K562 (cell line): ENCODE measurements around the gene B4GALNT3.

Source experiments
- CTCF ChIP-seq, 3 experiments: IDR thresholded peaks in 2 of 3; conservative IDR thresholded peaks in 1 of 3; 2 replicates each; pipeline ENCODE4 v1.5.1; 2011 to 2012; ENCODE audit warnings: low read length in 3 of 3, mild to moderate bottlenecking in 3 of 3, control low read depth in 2 of 3, improper control_type of control experiment in 1 of 3, inconsistent platforms in 1 of 3, low read depth in 1 of 3, mixed read lengths in 1 of 3, moderate library complexity in 1 of 3; ENCODE audit not compliant: insufficient read depth in 2 of 3
- ELK3 ChIP-seq: fragments of 450-650 bp; formaldehyde crosslinking; IDR thresholded peaks from 2 replicates; pipeline ENCODE4 v1.4.0; 2020; ENCODE audit warnings: mild to moderate bottlenecking
- IFI16 ChIP-seq: fragments of 250-450 bp; sonication (Bioruptor Pico); IDR thresholded peaks from 2 replicates; pipeline ENCODE4 v2.1.2; 2022; ENCODE audit warnings: mild to moderate bottlenecking, inconsistent platforms
- KDM5B ChIP-seq: fragments of 200-600 bp; sonication (generic); IDR thresholded peaks from 2 replicates; pipeline ENCODE4 v1.6.1; 2012; ENCODE audit warnings: low read depth, mild to moderate bottlenecking, moderate library complexity, low read length, control low read depth, inconsistent platforms; ENCODE audit not compliant: insufficient replicate concordance
- POLR2A ChIP-seq: fragments of 450-650 bp; conservative IDR thresholded peaks from 2 replicates; pipeline ENCODE4 v1.6.1; 2016
- RHOXF2B ChIP-seq: fragments of 250-450 bp; sonication (Bioruptor Pico); conservative IDR thresholded peaks from 2 replicates; pipeline ENCODE4 v1.5.1; 2021
- RNF2 ChIP-seq: sonication (generic); IDR thresholded peaks from 2 replicates; pipeline ENCODE4 v1.6.1; 2016
- SP2 ChIP-seq: IDR thresholded peaks from 2 replicates; pipeline ENCODE4 v1.6.1; 2011; ENCODE audit warnings: mild to moderate bottlenecking, low read depth, low read length, moderate library complexity; ENCODE audit not compliant: poor library complexity, severe bottlenecking; ENCODE audit errors: extremely low read depth
- TSC22D4 ChIP-seq: fragments of 450-650 bp; IDR thresholded peaks from 2 replicates; pipeline ENCODE4 v1.6.1; 2016; ENCODE audit warnings: missing genetic modification characterization, missing biosample characterization, control low read depth
- XRCC5 ChIP-seq: fragments of 200-400 bp; formaldehyde crosslinking; IDR thresholded peaks from 2 replicates; pipeline ENCODE4 v1.6.1; 2017; ENCODE audit warnings: low read depth, mild to moderate bottlenecking, low read length

GRCh38 chr12:569803-570434, 110.2 kb downstream of the B4GALNT3 start:
- TF ChIP-seq ELK3 (no peak), SP2 (no peak), POLR2A (no peak), TSC22D4 (no peak), CTCF (IDR thresholded peaks at IDR 0.05 in 2 of 3, conservative IDR thresholded peaks at IDR 0.05 in 1 of 3; ENCODE audit: insufficient read depth in 2 of 3, low read depth in 1 of 3, low read length in 3 of 3) (peak; percentile 77 to 89 (median 82)), RHOXF2B (no peak), IFI16 (CRISPR knock-in tag) (no peak), RNF2 (no peak), KDM5B (no peak), XRCC5 (0 out of 2 replicates have a peak, but pooled peaks have one; percentile 53)
